ENCODE results near the gene SCNN1B.
"Not testable (repeated sequence)": the region's sequence is repeated elsewhere in the genome, so short reads cannot be mapped to it uniquely, and the experiment has no call there.

SCNN1B gene

GRCh38 chr16:23288726-23289512 lies 13.2 kb upstream of the SCNN1B start:
- DNase-seq: no peak

DNA sequence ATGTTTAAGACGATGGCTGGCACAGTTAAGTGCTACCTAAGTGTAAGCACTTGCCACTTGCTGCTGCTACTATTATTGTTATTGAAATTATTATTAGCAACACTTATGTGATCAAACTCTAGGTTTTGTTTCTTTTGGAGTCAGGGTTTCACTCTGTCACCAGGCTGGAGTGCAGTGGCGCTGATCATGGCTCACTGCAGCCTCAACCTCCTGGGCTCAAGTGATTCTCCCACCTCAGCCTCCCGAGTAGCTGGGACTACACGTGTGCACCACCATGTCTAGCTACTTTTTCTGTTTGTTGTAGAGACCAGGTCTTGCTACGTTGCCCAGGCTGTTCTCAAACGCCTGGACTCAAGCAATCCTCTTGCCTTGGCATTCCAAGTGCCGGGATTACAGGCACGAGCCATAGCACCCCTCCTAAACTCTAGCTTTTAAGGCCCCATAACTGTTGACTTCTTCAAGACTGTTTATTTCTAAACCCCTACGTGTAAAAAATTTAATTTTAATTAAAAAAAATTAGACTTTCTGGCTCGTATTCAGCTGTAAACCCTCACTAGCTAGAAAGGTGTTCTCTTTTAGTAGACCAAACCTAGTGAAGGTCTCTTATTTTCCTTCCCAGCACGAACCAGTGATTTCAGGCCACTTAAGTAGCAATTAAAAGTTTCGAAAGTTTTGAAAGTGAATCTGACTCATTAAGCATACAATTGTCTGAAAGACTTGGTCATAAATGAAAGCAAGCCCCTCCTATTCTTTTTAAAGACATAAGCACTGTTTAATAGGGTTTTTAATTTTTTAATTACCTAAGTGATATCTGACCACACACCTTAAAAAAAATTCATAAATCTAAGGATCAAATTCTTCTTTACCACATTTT lies 11.7 kb upstream of the SCNN1B start:
- no peak for DNase-seq

DNA sequence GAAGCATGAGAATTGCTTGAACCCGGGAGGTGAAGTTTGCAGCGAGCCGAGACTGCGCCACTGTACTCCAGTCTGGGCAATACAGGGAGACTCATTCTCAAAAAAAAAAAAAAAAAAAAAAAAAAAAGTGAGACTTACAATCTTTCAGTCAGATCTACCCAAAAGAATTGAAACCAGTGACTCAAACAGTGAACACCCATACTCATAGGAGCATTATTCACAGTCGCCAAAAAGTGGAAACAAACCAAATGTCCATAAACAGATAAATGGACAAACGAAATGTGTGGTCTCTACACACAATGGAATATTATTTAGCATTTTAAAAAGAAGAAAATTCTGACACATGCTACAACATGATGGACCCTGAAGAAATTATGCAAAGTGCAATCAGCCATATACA lies 9.1 kb upstream of the SCNN1B start:
- no peak for DNase-seq

DNA sequence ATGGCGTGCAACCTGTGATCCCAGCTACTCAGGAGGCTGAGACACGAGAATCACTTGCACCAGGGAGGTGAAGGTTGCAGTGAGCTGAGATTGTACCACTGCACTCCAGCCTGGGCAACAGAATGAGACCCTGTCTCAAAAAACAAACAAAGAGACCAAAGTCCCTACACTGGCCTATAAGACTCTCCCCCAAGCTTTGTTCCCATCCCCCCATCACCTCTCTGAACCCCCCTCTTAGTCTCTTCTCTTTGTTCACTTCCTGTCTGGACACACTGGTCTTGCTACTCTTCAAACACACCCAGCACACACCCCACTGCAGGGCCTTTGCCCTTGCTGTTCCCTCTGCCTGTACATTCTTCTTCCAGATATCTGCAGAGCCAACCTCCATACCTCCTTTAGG lies 7.8 kb upstream of the SCNN1B start:
- no peak for DNase-seq

- no peak for DNase-seq
Observed at GRCh38 chr16:23296994-23297393, 5.1 kb upstream of the SCNN1B start.

DNA sequence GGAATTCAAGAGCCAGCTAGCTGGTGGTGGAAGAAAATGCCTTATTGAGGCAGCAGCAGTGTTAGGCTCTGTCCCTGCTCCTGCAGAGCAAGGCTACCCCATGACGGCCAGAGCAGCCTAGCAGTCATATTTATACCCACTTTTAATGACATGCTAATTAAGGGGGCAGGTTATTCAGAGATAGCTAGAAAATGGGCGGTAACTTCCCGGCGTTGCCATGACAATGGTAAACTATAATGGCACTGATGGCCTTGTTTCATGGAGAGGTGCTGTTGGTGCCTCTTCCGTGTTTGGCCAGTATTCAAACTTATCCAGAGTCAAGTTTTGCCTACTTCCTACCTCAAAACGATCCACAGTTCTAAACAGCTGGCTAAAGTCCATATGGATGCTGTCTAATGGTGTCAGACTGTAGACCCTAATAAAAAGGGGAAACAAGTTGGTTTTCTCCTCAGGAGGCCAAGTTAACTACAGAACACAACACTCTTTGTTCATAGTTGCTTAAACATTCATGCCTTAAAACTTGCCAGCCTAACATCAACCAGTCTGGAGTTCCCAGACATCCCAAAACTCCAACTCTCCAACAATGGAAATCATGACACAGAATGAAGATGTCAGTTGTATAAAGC lies 3.7 kb upstream of the SCNN1B start:
- DNase-seq: no peak

GRCh38 chr16:23299815-23300214 lies 2.3 kb upstream of the SCNN1B start:
- not testable (repeated sequence) for DNase-seq

GRCh38 chr16:23301251-23302044 lies 654 bp upstream of the SCNN1B start:
- no peak for DNase-seq

GRCh38 chr16:23303685-23304084 lies 1.6 kb downstream of the SCNN1B start:
- no peak for DNase-seq

DNA sequence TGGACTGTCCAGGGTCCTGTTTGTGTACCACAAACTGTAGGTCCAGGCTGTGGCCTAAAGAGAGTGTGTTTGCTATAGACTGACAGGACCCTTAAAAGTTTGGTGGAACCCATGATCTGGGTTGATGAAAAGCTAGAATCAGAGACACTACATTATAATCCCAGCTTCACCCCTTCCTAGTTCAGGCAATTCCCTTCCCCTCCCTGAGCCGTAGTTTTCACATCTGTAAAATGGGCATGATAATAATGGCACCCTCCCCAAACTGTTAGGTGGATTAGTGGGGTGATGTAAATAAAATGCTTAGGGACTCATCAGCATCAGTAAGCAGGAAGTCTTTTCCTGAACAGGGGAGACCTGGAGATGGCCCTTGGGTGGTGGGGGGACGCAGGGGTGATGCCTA lies 2.5 kb downstream of the SCNN1B start:
- DNase-seq: no peak

GRCh38 chr16:23306199-23307100 lies 4.3 kb downstream of the SCNN1B start:
- DNase-seq: no peak

DNA sequence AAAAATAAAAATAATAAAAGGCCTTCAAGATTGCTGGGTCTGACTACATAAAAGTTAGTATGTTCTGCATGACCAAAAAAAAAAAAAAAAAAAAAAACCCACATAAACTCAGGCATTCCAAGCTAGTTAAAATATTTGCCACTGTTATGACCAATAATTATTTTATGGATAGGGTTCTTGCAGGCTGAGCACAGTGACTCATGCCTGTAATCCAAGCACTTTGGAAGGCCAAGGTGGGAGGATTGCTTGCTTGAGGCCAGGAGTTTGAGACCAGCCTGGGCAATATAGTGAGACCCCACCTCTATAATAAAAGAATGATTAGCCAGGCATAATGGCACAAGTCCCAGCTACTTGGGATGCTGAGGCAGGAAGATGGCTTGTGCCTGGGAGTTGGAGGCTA lies 8.1 kb downstream of the SCNN1B start:
- no peak for DNase-seq

- DNase-seq: no peak
Observed at GRCh38 chr16:23310744-23311143, 8.6 kb downstream of the SCNN1B start.

- no peak for DNase-seq
Observed at GRCh38 chr16:23316232-23316631, 14.1 kb downstream of the SCNN1B start.

- DNase-seq: no peak
Observed at GRCh38 chr16:23316634-23317265, 14.6 kb downstream of the SCNN1B start.

DNA sequence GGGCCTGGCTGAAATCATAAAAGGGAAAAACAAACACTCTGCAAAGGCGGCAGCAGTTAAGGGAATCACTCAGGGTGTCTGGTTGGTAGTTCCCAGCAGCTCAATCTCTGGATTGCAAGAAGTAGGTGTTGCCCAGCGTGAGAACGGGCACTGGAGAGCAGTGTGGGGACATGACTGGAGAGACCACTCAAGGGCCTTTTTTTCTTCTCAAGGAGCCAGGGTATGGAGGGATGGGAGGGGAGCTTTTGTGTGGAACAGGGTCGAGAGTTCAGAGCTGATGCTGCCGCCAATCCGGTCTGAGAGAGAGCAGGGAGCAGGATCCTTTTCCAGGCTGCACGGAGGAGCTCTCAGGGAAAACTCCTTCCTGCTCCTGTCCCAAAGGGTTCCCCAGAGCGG lies 15.2 kb downstream of the SCNN1B start:
- DNase-seq: no peak

- no peak for DNase-seq
Observed at GRCh38 chr16:23317751-23318150, 15.6 kb downstream of the SCNN1B start.

DNA sequence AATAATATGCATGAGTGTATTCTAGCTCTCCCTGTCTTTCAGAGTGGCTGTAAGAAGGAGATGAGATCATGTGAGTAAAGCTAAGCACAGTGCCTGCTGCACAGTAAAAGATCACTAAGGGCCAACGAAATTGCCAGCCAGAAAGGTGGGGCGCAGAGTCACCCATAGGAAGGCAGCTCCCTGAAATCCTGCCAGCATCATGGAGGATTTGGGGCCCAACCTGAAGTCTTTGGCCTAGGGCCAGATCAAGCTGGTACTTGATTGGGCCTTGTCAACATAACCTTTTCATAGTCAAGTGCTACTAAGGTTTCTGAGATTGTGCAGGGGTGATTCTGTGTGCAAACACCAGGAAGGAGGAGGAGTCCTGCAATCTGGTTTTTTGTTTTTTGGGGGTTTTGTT lies 16.5 kb downstream of the SCNN1B start:
- no peak for DNase-seq

DNA sequence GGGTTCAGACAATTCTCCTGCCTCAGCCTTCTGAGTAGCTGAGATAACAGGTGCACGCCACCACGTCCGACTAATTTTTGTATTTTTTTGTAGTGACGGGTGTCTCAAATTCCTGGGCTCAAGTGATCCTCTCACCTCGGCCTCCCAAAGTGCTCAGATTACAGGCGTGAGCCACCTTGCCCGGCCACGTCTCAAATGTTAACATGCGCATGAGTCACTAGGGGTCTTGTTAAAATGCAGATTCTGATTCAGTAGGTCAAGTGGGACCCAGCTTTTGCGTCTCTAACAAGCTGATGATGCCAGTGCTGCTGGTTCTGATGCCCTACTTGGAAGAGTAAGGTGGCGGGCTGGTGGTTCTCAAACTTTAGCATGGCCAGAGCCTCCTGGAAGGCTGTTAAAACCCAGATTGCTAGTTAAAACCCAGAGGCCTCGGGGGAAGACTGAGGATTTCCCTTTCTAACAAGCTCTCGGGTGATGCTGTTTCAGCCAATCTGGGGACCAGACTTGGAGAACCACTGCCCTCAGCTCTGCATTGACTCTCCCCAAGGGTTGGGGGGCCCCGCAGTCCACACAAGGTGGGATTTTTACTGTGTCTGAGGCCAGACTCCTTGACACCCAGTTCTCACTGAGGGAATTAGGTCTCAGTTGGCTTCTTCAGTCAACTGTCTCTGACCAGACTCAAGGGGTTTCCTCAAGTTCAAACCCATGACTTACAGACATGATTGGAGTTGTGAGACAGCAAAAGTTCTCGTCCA lies 17.9 kb downstream of the SCNN1B start:
- DNase-seq: no peak

- DNase-seq: no peak
Observed at GRCh38 chr16:23320693-23321092, 18.6 kb downstream of the SCNN1B start.
